Hematopoietic multipotent progenitor cell treated with erythropoietin and hydrocortisone succinate and interleukin-3 and kit ligand, for 15 days (in vitro differentiated cells): ENCODE data around the gene ADAM11.
A peak's percentile ranks its signal among the peaks of the same experiment; 100 is the strongest.

Experiments used
- DNase-seq: peaks from one replicate; pipeline ENCODE4 v3.0.0-alpha.2; 2015; ENCODE audit warnings: low spot score

ADAM11 gene

DNA sequence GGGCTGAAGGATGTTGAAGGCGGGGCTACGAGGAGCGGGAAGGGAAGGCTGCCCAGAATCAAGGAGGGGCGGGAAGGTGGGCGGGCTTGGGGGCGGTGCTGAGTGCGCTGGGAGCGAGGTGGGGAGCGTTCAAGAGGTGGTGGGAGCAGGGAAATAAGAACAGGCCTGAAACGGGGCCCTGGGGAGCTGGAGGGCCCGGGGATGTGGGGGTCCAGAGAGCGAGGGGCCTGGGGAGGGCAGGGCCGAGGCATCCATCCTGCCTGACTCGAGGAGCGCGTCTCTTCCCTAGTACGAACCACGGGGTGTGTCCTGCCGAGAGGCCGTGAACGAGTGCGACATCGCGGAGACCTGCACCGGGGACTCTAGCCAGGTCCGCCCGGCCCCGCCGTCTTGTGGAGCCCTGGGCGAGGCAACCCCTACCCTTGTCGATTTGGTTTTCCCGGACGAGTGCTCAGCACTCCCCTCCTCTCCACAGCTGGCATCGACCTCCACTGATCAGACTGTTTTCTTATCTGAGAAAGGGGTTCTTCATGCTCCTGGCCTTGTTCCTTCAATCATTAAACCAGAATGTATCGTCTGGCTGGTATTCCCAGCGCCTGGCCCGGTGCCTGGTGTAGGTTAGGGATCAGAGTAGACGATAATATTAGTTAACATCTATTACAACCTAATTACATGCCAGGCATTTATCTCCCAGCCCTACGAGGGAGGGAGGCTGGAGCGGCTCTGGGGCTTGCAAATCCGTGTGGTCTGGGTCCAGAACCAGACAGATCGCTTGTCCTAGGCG lies 17.2 kb downstream of the ADAM11 start:
- DNase-seq, result no peak

DNA sequence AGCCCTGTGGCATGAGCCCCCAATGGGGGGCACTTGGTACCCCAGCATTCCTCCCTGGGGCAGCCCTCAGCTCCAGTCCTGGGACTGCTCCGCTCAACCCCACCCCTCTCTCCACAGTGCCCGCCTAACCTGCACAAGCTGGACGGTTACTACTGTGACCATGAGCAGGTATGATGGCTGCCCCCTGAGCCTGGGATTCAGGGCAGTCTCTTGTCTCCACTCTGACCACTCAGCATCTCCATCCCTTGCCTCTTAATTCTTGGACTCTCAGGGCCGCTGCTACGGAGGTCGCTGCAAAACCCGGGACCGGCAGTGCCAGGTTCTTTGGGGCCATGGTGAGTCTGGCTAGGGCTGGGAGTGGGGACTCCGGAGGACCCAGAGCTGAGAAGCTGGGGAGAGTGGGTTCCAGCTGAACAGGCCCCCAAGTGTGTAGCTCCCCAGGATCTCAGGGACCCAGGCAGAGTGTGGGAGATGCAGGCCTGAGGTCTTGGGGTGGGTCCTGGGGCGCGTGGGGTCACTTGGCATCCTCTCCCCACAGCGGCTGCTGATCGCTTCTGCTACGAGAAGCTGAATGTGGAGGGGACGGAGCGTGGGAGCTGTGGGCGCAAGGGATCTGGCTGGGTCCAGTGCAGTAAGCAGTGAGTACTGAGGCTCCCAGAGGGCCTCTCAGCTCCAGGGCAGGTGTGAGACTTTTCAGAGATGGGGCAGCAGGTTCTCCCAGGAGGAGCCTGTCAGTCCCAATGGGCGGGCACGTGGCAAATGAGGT lies 18.0 kb downstream of the ADAM11 start:
- no peak for DNase-seq

GRCh38 chr17:44777394-44778348 lies 18.9 kb downstream of the ADAM11 start:
- DNase-seq, result no peak

GRCh38 chr17:44778656-44779210 lies 19.9 kb downstream of the ADAM11 start:
- no peak for DNase-seq

DNA sequence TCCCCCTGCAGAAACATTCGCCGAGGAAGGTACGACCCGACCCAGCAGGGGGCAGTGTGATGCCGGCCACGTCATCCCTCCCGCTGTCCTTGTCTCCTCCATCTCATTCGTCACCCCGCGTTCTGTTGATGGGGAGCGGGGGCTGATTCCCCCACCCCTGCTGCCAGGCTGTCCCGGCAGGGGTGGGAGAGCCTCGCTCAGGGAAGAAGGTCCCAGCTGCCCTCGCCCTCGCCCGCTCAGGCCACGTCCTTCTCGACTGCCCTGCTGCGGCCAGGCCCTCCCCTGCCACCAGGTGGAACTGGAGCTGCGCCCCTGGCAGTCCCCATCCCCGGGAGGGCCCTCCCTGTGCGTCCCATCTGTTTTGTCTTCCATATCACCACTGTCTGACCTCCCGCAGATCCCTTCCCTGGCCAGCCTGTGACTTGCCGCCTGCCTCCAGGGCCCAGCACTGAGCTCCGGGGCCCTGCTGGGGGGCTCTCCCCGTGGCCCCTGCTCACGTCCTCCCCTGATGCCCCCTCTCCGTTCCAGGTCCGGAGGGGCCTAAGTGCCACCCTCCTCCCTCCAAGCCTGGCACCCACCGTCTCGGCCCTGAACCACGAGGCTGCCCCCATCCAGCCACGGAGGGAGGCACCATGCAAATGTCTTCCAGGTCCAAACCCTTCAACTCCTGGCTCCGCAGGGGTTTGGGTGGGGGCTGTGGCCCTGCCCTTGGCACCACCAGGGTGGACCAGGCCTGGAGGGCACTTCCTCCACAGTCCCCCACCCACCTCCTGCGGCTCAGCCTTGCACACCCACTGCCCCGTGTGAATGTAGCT lies 20.6 kb downstream of the ADAM11 start:
- DNase-seq, result peak; percentile 68

DNA sequence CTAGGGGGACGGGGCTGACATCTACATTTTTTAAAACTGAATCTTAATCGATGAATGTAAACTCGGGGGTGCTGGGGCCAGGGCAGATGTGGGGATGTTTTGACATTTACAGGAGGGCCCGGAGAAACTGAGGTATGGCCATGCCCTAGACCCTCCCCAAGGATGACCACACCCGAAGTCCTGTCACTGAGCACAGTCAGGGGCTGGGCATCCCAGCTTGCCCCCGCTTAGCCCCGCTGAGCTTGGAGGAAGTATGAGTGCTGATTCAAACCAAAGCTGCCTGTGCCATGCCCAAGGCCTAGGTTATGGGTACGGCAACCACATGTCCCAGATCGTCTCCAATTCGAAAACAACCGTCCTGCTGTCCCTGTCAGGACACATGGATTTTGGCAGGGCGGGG lies 21.4 kb downstream of the ADAM11 start:
- DNase-seq, result no peak

GRCh38 chr17:44780845-44781480 lies 22.2 kb downstream of the ADAM11 start:
- no peak for DNase-seq

GRCh38 chr17:44781551-44782325 lies 22.9 kb downstream of the ADAM11 start:
- DNase-seq, result no peak

DNA sequence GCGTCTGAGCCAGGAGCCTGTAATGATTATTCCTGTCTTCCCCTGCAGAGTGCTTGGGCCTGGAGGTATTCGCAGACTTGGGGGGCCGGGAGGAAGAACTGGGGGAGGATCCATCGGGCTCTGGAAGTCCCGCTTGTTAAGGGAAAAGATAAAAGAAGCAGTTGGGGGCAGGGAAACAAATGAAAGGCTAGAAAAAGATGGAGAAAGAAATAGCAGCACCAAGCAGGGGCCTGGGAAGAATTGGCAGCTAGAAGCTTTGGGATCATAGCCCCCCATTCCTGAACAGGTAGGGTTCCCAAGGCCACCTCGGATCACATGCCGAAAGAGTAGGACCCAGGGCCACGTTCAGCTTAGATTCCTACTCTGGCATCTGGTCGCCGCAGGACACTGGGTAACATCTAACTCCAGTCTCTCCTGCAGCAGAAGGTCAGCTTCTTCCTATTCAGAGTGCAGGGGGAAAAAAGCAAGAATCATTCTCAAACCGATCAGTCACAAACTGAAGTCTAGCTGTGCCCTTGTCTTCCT lies 23.6 kb downstream of the ADAM11 start:
- no peak for DNase-seq

- no peak for DNase-seq
These were observed 27.1 kb downstream of the ADAM11 start for GRCh38 chr17:44785921-44786320.

DNA sequence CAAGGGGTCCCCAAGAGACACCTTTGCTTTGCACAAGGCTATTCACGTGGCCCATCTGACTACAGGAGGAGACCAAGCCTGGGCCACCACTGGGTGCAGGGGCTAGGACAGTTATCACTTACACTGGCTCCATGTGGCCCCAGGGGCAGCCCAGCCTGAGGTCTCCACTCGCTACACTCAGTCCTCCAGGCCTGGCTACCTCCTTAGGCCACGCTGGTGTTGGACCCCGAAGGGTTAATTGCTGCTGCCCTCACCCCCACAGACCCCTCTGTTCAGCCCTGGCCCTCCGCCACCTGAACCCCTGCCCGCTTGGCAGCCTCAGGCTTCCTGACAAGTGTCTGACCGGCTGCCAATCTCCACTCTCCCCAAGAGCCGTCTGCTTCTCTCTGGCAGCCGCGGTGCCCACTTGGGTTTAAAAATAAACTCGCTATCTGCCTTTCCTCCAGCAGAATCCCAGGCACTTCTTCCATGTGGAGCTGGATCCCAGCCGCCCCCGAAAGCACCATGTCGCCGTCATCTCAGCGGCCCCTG lies 27.8 kb downstream of the ADAM11 start:
- no peak for DNase-seq

- no peak for DNase-seq
These were observed 28.6 kb downstream of the ADAM11 start for GRCh38 chr17:44787271-44787940.

DNA sequence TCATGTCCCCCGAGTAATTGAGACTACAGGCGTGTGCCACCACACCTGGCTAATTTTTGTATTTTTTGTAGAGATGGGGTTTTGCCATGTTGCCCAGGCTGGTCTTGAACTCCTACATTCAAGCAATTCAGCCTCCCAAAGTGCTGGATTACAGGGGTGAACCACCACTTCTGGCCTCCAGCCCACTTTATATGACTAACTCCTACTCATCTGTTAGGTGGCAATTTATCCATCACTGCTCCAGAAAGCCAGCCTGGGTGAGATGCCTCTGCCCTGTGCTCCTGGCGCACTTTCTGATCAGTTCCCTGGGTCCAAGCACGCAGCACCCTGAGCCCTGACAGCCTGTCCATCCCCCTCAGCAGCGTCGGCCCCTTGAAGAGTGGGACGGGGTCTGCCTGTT lies 29.4 kb downstream of the ADAM11 start:
- no peak for DNase-seq

- no peak for DNase-seq
These were observed 33.5 kb downstream of the ADAM11 start for GRCh38 chr17:44792276-44792675.

DNA sequence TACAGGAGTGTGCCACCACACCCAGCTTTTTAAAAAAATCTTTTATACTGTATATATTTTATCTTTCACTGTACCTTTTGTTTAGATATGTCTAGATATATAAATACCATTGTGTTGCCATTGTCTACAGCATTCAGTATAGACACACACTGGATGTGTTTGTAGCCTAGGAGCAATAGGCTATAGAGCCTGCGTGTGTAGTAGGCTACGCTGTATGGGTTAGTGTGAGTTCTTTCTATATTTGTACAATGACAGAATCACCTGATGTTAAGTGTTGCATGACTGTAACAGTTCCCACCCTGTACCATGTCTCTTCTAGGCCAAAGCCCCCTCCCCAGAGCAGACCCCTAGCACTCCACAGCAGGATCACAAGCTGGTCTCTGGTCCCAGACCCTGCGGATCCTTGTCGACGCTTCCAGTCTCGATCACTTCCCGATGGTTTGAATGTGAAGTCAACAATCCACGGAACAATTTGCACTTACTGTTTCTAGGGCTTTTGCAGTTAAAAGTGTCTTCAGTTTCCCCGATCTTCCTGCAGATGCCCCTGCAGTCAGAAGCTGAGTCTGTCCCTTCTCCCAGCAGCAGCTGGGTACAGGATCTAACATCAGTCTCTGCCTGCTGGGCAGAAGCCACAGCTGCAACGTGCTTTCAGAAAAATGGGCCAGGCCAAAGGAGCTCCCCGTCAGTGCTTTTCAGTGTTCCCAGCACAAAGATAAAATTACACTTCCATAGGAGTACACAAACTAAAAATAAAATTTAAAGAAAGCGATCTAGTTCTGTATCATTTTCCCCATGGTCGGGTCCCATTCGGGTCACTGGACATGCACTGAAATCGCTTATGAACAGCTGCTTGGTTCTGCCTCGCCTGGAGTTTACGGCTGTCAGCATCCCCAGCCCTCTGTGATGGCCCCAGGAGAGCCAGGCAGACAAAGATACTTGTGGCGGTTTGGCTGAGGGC lies 35.4 kb downstream of the ADAM11 start:
- no peak for DNase-seq

DNA sequence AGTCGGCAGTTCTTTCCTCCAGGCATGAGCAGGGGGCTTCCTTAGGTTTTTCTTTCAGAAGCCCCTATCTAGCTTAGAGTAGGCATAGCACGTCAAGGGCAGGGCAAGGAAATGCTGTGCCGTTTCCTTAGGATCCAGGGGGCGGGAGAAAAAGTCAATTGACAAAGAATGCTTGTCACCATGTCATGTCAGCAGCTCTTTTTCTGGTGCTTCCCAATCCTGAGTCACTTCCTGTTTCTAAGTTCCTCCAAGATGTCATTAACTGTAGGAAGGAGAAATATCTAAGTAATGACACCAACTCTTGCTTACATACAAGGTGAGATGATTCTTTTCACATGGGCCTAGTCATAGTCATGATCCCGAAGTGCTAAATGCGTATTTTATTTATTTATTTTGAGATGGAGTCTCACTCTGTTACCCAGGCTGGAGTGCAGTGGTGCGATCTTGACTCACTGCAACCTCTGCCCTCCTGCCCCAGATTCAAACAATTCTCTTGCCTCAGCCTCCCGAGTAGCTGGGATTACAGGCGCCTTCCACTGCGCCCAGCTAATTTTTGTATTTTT lies 36.1 kb downstream of the ADAM11 start:
- no peak for DNase-seq

DNA sequence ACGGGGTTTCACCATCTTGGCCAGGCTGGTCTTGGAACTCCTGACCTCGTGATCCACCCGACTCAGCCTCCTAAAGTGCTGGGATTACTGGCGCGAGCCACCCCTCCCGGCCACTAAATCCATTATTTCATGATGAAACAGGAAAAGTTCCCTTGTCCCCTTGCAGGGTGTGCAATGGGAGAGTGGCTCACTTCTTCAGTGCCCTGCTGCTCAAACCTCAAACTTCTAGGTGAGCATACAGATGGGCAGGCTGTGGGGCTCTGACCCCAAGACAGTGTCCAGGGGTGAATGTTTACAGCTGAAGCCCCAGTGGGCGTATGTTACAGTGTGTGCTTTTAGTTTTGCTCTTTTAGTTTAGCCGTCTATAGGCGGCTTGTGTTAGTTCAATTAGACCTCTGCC lies 36.6 kb downstream of the ADAM11 start:
- DNase-seq, result no peak
